ENCODE results near the gene DEFB108B. TPM values are rescaled to one million over a fixed set of nuclear protein-coding genes. Genes with fewer than 3 reads are reported as not detected.
"Not testable (repeated sequence)": the region's sequence is repeated elsewhere in the genome, so short reads cannot be mapped to it uniquely, and the experiment has no call there.

Gene DEFB108B, protein sequence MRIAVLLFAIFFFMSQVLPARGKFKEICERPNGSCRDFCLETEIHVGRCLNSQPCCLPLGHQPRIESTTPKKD
- total RNA-seq, result not detected

DNA sequence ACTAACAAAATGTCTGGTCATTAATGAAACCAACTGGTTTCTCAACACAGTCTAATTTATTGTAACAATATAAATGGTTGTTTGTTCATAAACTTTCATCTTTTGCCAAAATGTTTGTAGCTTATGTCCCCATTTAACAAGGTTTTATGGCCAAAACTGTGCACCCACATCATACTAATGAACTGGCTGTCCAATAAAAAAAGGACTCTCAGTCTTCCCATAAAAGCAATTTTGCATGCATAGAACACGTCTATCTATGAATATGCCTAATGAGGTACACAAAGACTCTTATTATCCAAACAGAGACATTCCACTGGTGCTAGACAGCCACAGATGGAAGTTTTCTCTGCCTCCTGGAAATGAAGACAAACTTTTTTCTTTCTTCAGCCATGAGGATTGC is at the start of gene DEFB108B:
Gene DEFB108B (plus strand): TSS at position 390 of the 400 bp plus-strand sequence. CDS start 0 bp downstream, at position 390.
- DNase-seq; H3K9me3 Mint-ChIP-seq (ENCODE audit: low read depth); H3K4me1 Mint-ChIP-seq; H3K27me3 Mint-ChIP-seq; POLR2A ChIA-PET; H3K36me3 Mint-ChIP-seq (ENCODE audit: low read depth); H3K27ac Mint-ChIP-seq; H3K4me3 Mint-ChIP-seq; ATAC-seq; intact Hi-C loops (cut with DNase I, micrococcal nuclease); CTCF ChIA-PET: not testable (repeated sequence)

DNA sequence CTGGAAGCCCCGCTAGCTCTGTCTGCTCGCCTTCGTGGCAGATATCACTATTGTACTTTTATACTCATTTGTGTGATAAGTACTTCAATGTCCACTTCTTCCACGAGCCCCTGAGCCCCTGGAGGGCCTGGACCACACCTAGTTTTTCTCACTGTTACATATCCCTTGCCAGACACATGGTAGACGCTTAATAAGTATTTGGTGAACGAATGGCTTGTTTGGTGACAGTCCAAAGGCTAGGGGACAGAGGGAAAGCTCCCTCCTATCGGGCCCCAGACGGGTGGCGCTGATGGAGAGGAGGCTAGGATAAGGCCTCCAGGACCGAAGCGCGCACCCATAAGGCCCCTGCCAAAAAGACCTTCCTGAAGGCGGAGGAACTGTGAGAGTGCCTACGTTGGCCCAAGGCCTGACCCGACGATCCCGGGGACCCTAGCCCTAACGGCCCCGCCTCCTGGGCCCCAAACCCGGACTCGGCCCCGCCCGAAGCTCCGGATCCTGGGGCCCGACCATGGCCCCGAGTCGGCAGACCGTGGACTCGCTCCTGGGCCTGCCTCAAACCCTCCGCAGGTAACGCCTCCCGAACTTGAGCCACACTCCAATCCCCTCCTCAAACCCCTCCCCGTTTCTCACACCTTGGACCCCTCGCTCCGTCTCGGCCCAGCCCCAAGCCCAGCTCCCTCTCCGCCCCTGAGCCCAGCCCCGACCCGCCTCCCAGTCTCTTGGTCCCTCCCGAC is 46.7 kb upstream of the DEFB108B start:
- Mint-ChIP-seq H3K4me1 (peaks cover 24% of the 10 kb centered on the region), H3K27ac (peak overlapping the region; percentile 75), H3K4me3 (peak overlapping the region; percentile 84)
- CTCF ChIA-PET; ATAC-seq; POLR2A ChIA-PET; H3K27me3 Mint-ChIP-seq; H3K36me3 Mint-ChIP-seq (ENCODE audit: low read depth); H3K9me3 Mint-ChIP-seq (ENCODE audit: low read depth); DNase-seq: not testable (repeated sequence)
- intact Hi-C loops (cut with DNase I, micrococcal nuclease), result loop anchor here (1.0 to 5.0 kb wide), 6 partner anchors 141 to 1387 kb away; partner anchors contain the start of genes LAMTOR1 (in 2 of the 2), CLPB (in 1 of the 2), CTTN (in 1 of the 2) and DHCR7 (in 1 of the 2)

DNA sequence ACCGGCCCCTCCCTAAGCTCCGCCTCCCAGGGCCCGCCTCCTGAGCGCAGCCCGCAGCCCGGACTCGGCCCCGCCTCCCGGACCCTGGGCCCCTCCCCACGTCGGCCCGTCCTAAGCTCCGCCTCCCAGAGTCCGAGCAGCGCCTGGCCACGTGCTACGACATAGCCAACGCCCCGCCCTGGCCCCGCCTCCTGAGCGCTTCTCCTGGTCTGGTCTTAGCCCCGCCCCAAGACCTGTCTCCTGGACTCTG is 46.2 kb upstream of the DEFB108B start:
- H3K36me3 Mint-ChIP-seq (ENCODE audit: low read depth); H3K9me3 Mint-ChIP-seq (ENCODE audit: low read depth); POLR2A ChIA-PET; H3K27me3 Mint-ChIP-seq; CTCF ChIA-PET: not testable (repeated sequence)
- peak; percentile 99 for DNase-seq
- Mint-ChIP-seq H3K27ac (peak overlapping the region; percentile 95), H3K4me1 (peaks cover 24% of the 10 kb centered on the region), H3K4me3 (peak overlapping the region; percentile 84)
- intact Hi-C loops (cut with DNase I, micrococcal nuclease), result loop anchor here (1.0 to 5.0 kb wide), 12 partner anchors 27 to 1388 kb away; partner anchors contain the start of genes LAMTOR1 (in 2 of the 2), LRRC51 (in 2 of the 2), NADSYN1 (in 2 of the 2) and NUMA1 (in 2 of the 2)
- ATAC-seq, result peak; percentile 93

DNA sequence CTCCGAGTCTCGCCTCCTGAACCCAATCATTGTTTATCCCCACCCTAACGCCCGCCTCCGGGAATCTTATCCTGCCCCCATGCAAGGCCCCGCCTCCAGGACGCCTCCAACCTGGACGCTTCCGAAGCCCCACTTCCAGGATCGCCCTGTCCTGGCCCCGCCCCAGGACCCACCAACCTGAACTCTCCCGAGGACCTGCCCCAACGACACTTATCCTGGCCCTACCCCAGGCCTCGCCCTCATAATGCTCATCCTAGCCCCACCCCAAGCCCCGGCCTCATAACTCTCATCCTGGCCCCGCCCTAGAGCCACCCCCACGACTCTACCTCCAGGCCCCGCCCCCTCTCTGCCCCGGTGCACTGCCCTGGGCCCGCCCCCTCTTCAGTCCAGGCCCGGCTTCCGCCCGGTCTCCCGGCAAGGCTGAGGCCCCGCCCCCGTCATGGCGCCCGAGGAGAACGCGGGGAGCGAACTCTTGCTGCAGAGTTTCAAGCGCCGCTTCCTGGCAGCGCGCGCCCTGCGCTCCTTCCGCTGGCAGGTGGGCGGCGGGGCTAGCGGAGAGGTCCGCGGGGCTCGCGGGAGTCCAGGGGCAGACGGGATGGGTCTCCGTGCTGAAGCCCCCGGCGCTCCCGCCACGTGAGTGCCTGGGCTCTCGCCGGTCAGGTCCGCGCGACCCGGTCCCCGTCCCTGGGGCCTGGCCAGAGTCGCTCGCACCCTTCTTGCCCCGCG is 45.7 kb upstream of the DEFB108B start:
- peak; percentile 97 for ATAC-seq
- H3K4me1 Mint-ChIP-seq, result peaks cover 24% of the 10 kb centered on the region
- no peaks in the 10 kb centered on the region for H3K9me3 Mint-ChIP-seq (ENCODE audit: low read depth)
- H3K27me3 Mint-ChIP-seq, result no peaks in the 10 kb centered on the region
- ChIA-PET POLR2A (no interaction called here), CTCF (interaction anchor here (1.1 kb wide), 1 partner anchor 13 kb away, joined by 3 read pairs; no protein-coding TSS in a partner anchor)
- H3K4me3 Mint-ChIP-seq, result peak overlapping the region; percentile 84
- H3K36me3 Mint-ChIP-seq (ENCODE audit: low read depth), result no peaks in the 10 kb centered on the region
- intact Hi-C loops (cut with DNase I, micrococcal nuclease), result loop anchor here (1.0 to 5.0 kb wide), 11 partner anchors 26 to 1388 kb away; partner anchors contain the start of genes LAMTOR1 (in 2 of the 2), LRRC51 (in 2 of the 2), NADSYN1 (in 2 of the 2) and NUMA1 (in 2 of the 2)
- DNase-seq, result peak; percentile 97
- H3K27ac Mint-ChIP-seq, result peak overlapping the region; percentile 95

DNA sequence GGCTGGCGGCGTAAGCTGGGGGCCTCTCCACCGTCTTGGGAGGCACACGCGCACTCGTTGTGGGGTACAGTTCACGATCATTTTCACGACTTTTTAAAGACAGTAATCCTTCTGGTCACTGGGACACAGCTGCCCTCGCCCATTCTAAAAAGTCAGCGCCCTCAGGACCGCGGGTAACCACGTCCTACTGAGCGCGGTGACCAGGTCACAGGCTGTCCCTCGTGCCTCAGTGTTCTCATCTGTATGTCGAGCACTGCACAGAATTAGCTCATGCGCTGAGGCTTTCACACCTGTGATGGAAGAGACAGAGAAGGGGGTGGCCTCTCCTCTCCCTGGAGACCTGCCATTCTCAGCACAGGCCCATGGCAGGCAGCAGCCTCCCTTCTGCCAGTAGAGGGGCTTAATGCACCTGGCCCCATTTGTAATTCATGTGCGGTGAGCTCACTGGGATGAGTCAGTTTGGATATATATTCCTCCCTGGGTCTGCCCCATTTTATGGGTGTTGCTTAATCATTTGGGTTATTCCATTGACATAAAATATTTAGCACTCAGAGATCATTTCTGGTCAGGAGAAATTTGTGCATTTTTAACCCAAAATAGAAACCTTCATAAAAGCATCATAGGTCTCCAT is 45.1 kb upstream of the DEFB108B start:
- intact Hi-C loops (cut with DNase I, micrococcal nuclease), result loop anchor here (1.0 to 5.0 kb wide), 11 partner anchors 25 to 1389 kb away; partner anchors contain the start of genes LAMTOR1 (in 2 of the 2), LRRC51 (in 2 of the 2), NADSYN1 (in 2 of the 2) and NUMA1 (in 2 of the 2)
- H3K36me3 Mint-ChIP-seq (ENCODE audit: low read depth); ATAC-seq; POLR2A ChIA-PET; H3K9me3 Mint-ChIP-seq (ENCODE audit: low read depth); H3K27me3 Mint-ChIP-seq: not testable (repeated sequence)
- Mint-ChIP-seq H3K4me3 (peak overlapping the region; percentile 84), H3K4me1 (peaks cover 24% of the 10 kb centered on the region), H3K27ac (peak overlapping the region; percentile 95)
- CTCF ChIA-PET, result interaction anchor here (1.1 kb wide), 1 partner anchor 12 kb away, joined by 3 read pairs; no protein-coding TSS in a partner anchor
- peak; percentile 54 for DNase-seq

DNA sequence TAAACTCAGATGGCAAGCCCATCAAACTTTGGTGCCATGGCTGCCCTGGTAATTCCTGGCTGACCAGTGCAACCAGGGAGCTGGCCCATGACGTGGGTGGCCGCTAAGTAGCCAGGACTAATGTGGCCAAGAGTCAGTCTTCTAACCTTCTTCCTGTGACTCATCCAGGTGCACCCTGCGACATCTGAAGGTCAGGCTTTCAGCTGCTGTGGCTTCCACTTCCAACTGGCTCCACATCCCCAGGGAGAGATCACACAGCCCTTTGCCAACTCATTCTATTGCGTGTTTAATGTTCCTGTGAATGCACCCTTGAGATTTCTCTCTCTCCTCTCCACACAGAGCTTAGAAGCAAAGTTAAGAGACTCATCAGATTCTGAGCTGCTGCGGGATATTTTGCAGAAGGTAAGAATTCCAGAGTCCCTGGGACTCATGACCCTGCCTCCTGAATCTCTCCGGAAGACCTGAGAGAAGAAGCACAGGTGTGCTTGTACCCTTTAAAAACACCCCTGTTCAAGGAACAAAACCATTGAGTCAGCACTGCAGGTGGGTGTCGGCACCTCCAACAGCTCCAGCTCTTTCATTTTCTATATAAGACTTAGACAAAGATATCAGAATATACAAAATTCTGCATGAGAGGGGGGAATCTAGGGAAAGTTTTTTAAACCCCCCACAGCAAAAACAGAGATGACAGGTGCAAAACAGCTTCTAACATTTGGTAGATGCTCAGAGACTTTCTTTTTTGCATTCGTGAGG is 43.4 kb upstream of the DEFB108B start:
- DNase-seq; POLR2A ChIA-PET; H3K36me3 Mint-ChIP-seq (ENCODE audit: low read depth); H3K27ac Mint-ChIP-seq; H3K4me3 Mint-ChIP-seq; ATAC-seq; H3K27me3 Mint-ChIP-seq; H3K9me3 Mint-ChIP-seq (ENCODE audit: low read depth): not testable (repeated sequence)
- intact Hi-C loops (cut with DNase I, micrococcal nuclease), result loop anchor here (5.0 kb wide), 3 partner anchors 138 to 643 kb away; partner anchors contain the start of genes CLPB (in 1 of the 2), NADSYN1 (in 1 of the 2), RNF121 (in 1 of the 2) and XNDC1N (in 1 of the 2)
- H3K4me1 Mint-ChIP-seq, result peaks cover 24% of the 10 kb centered on the region
- CTCF ChIA-PET, result interaction anchor here (0.9 kb wide), 1 partner anchor 11 kb away, joined by 4 read pairs; no protein-coding TSS in a partner anchor

DNA sequence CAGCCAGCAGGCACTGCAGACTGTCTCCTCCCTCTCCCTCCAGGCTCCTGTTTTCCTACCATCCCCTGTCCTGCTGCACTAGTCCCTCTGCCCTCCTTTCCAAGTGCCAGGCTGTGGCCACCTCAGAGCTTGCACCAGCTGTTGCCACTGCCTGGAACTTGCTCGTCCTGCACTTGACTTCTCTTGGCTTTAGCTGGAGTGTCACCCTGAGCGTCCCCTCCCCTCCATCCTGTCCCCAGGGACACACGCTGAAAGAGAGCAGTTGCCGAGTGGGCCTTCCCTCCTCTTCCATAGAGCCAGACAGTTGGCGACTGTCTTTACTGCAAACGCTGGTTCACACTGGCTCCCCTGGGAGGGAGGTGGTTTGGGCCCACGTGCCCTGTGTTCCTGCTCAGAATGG is 41.9 kb upstream of the DEFB108B start:
- ATAC-seq, POLR2A ChIA-PET: not testable (repeated sequence)
- CTCF ChIA-PET, result interaction anchor here (0.6 kb wide), 1 partner anchor 9 kb away, joined by 3 read pairs; no protein-coding TSS in a partner anchor

DNA sequence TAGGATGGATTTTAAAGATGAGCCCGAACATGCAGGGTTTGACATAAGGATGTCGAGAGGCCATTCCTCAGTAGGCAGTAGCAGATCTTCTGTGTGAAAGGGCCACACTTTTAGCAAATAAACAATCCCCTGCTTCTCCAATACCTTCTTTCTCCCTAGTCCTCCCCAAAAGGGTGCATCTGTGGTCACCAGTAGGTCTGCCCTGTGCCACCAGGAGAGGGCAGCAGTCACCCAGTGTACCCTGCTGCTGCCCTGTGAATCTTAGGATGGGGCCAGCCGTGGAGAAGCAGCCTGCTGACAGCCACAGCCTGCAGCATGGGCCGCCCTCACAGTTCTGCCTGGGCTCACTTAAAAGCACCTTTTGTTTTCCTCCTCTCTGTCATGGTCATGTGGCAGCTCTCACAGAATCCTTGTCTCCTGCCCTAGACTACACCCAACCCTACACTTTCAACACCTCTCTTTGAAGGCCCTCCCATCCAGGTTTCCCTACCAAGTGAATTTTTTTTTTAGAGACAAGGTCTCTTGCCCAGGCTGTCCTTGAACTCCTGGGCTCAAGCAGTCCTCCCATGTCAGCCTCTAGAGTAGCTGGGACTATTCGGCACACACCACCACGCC is 40.3 kb upstream of the DEFB108B start:
- intact Hi-C loops (cut with DNase I, micrococcal nuclease); H3K36me3 Mint-ChIP-seq (ENCODE audit: low read depth); H3K9me3 Mint-ChIP-seq (ENCODE audit: low read depth); H3K27ac Mint-ChIP-seq; H3K4me3 Mint-ChIP-seq; ATAC-seq; POLR2A ChIA-PET; H3K27me3 Mint-ChIP-seq: not testable (repeated sequence)
- DNase-seq, result peak; percentile 66
- peaks cover 20% of the 10 kb centered on the region for H3K4me1 Mint-ChIP-seq
- CTCF ChIA-PET, result interaction anchor here (0.6 kb wide), 1 partner anchor 175 kb away, joined by 4 read pairs; no protein-coding TSS in a partner anchor

More for the DNA sequence above, 41.9 kb upstream of the DEFB108B start:
- H3K27ac Mint-ChIP-seq; H3K36me3 Mint-ChIP-seq (ENCODE audit: low read depth); H3K27me3 Mint-ChIP-seq; H3K9me3 Mint-ChIP-seq (ENCODE audit: low read depth); H3K4me3 Mint-ChIP-seq; intact Hi-C loops (cut with DNase I, micrococcal nuclease); DNase-seq: not testable (repeated sequence)
- peaks cover 21% of the 10 kb centered on the region for H3K4me1 Mint-ChIP-seq

DNA sequence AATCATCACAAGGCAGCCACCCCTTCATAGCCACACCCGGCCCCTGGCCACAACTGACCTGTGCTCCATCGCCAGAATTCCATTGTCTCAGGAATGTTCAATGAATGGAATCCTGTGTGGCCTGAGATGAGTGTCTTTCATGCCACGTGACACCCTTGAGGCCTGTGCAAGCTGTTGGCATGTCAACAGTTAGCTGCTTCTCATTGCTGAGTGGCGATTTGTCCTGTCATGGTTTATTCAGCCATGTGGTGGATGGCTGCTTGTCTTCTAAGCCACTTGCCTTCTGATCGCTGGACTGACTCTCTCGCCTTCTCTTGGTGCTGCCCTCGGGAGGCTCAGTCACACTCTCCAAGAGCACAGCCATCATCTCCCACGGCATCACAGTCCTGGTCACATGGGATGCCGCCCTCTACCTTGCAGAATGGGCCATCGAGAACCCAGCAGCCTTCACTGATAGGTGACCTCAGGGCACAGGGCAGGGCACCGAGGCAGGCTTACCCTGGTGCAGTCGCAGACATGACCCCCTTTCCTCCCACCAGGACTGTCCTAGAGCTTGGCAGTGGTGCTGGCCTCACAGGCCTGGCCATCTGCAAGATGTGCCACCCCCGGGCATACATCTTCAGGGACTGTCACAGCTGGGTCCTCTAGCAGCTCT is 38.5 kb upstream of the DEFB108B start:
- DNase-seq; H3K27ac Mint-ChIP-seq; CTCF ChIA-PET; intact Hi-C loops (cut with DNase I, micrococcal nuclease); H3K4me1 Mint-ChIP-seq; H3K36me3 Mint-ChIP-seq (ENCODE audit: low read depth); H3K27me3 Mint-ChIP-seq; H3K9me3 Mint-ChIP-seq (ENCODE audit: low read depth); ATAC-seq; H3K4me3 Mint-ChIP-seq: not testable (repeated sequence)
- POLR2A ChIA-PET, result interaction anchor here (0.6 kb wide), 1 partner anchor 143 kb away, joined by 4 read pairs; no protein-coding TSS in a partner anchor

DNA sequence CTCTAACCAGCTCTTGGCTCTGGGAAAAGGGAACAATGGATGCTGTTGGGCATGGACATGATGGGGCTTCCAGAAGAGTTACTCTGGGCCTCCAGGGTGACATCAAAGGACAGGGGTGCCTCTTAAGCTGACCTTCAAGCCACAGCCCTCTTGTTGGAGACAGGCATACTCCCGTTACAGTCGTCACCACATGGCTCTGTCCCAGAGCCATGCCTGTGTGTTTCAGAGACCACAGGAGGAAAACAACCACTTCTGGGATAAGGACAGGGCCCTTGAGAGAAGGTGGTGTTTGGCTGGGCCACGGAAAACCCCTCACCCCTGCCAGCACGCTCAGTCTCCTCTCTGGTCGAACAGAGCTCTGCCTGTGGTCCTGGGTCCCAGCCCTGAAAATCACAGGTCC is 37.8 kb upstream of the DEFB108B start:
- POLR2A ChIA-PET; H3K27me3 Mint-ChIP-seq; H3K27ac Mint-ChIP-seq; H3K4me1 Mint-ChIP-seq; H3K36me3 Mint-ChIP-seq (ENCODE audit: low read depth); ATAC-seq; CTCF ChIA-PET; H3K9me3 Mint-ChIP-seq (ENCODE audit: low read depth); H3K4me3 Mint-ChIP-seq; intact Hi-C loops (cut with DNase I, micrococcal nuclease); DNase-seq: not testable (repeated sequence)
